Breast epithelium (tissue), 4 donors: ENCODE results near the gene DAP3. TPM values are rescaled to one million over a fixed set of nuclear protein-coding genes. Genes with fewer than 3 reads are reported as not detected.
"Not testable (repeated sequence)": the region's sequence is repeated elsewhere in the genome, so short reads cannot be mapped to it uniquely, and the experiment has no call there.

Experiments used
- DNase-seq, 2 donors: peaks; one replicate each; pipeline ENCODE4 v3.0.0-alpha.2; 2019; ENCODE audit warnings: low spot score in 2 of 2
- H3K27ac ChIP-seq, 2 donors: fragments of 200-600 bp; sonication (generic) in 1 of 2; one replicate each; pipeline ENCODE4 v1.5.1; 2016 to 2019; ENCODE audit warnings: mild to moderate bottlenecking in 1 of 2
- H3K27me3 ChIP-seq, 2 donors: fragments of 200-600 bp; sonication (generic) in 1 of 2; one replicate each; pipeline versions ENCODE4 v1.5.1 to v1.6.0; 2017 to 2019; ENCODE audit warnings: control low read depth in 1 of 2, mild to moderate bottlenecking in 1 of 2
- H3K36me3 ChIP-seq: fragments of 200-600 bp; one replicate; pipeline ENCODE4 v1.5.1; 2019
- H3K4me1 ChIP-seq, 2 donors: fragments of 200-600 bp; sonication (generic); one replicate each; pipeline ENCODE4 v1.5.1; 2016 to 2019; ENCODE audit warnings: control low read depth in 1 of 2
- H3K4me3 ChIP-seq, 3 donors: fragments of 200-600 bp; sonication (generic); 1 replicate in 2 of 3; 2 replicates in 1 of 3; pipeline ENCODE4 v1.5.1; 2016 to 2019; ENCODE audit warnings: mild to moderate bottlenecking in 3 of 3, moderate library complexity in 2 of 3
- H3K9me3 ChIP-seq, 2 donors: fragments of 200-600 bp; sonication (generic) in 1 of 2; one replicate each; pipeline ENCODE4 v1.5.1; 2016 to 2019; ENCODE audit warnings: control low read depth in 1 of 2
- POLR2A ChIP-seq: fragments of 450-650 bp; IDR thresholded peaks from one replicate; pipeline ENCODE4 v1.6.1; 2016; ENCODE audit warnings: antibody characterized with exemption, mild to moderate bottlenecking, moderate library complexity
- POLR2AphosphoS5 ChIP-seq, 3 donors: sonication (generic); formaldehyde crosslinking; IDR thresholded peaks; one replicate each; pipeline ENCODE4 v1.6.1; 2017; ENCODE audit warnings: antibody characterized with exemption in 3 of 3
- intact Hi-C: fragments of 100-400 bp; cut with DNase I; formaldehyde crosslinking; loops from one replicate; pipeline ENCODE4 v1.15.1; 2023; ENCODE audit warnings: low total_unique reads
- total RNA-seq, 3 donors: library from RNA; depleted of rRNA; stranded (reverse); fragments of >200 nt; gene quantifications; one replicate each; pipeline ENCODE4 v1.1.0, GENCODE V29; 2016
- TF ChIP-seq, protein P1 (sequence below), 3 donors: fragments of 450-650 bp; IDR thresholded peaks; one replicate each; pipeline ENCODE4 v1.5.1; 2016 to 2017; ENCODE audit warnings: antibody characterized with exemption in 3 of 3, mild to moderate bottlenecking in 3 of 3, moderate library complexity in 3 of 3

DAP3 gene
- total RNA-seq, 3 donors from 2014 or later, result 143 to 195 (median 168) TPM

DNA sequence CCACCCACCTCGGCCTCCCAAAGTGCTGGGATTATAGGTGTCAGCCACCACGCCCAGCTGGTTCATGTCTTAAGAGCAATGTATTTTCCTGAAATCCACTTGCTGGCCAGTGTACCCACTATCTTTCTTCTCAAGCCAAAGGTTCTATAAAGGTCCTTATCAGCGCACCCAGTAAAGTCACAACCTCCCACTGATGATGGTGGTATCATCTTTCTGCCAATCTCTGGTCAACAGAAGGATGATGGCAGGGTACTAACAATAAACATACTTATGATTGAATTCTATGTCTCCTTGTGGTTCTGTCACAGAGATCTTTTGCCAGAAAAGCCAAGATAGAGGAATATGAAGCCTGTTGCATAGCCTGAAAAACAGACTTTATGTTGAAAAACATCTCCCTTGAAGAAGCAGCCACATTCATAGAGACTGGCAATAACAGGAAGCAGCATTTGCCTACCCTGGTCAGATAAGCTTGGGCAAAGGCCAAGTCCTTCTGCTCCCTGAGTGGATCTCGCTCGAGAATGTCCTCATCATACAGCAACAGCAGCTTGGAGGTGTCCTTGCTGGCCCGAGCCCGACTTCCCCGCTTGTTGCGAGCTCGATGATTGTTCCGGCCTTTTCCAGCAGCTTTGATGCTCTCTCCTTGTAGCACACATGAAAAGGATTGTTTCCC lies 73.0 kb downstream of the DAP3 start:
- intact Hi-C loops, result no loop called here
- TF ChIP-seq POLR2A (no peak), POLR2AphosphoS5 (IDR thresholded peaks at IDR 0.05) (no peak)
- TF ChIP-seq, protein P1, sequence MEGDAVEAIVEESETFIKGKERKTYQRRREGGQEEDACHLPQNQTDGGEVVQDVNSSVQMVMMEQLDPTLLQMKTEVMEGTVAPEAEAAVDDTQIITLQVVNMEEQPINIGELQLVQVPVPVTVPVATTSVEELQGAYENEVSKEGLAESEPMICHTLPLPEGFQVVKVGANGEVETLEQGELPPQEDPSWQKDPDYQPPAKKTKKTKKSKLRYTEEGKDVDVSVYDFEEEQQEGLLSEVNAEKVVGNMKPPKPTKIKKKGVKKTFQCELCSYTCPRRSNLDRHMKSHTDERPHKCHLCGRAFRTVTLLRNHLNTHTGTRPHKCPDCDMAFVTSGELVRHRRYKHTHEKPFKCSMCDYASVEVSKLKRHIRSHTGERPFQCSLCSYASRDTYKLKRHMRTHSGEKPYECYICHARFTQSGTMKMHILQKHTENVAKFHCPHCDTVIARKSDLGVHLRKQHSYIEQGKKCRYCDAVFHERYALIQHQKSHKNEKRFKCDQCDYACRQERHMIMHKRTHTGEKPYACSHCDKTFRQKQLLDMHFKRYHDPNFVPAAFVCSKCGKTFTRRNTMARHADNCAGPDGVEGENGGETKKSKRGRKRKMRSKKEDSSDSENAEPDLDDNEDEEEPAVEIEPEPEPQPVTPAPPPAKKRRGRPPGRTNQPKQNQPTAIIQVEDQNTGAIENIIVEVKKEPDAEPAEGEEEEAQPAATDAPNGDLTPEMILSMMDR (IDR thresholded peaks at IDR 0.05), result no peak
- no peak for DNase-seq
- no peak overlapping the region for H3K4me3 ChIP-seq
- no peak overlapping the region for H3K27ac ChIP-seq
- H3K4me1 ChIP-seq, result no peaks in the 10 kb centered on the region
- H3K9me3 ChIP-seq, result no peaks in the 10 kb centered on the region
- no peaks in the 10 kb centered on the region for H3K36me3 ChIP-seq
- H3K27me3 ChIP-seq, result no peaks in the 10 kb centered on the region

DNA sequence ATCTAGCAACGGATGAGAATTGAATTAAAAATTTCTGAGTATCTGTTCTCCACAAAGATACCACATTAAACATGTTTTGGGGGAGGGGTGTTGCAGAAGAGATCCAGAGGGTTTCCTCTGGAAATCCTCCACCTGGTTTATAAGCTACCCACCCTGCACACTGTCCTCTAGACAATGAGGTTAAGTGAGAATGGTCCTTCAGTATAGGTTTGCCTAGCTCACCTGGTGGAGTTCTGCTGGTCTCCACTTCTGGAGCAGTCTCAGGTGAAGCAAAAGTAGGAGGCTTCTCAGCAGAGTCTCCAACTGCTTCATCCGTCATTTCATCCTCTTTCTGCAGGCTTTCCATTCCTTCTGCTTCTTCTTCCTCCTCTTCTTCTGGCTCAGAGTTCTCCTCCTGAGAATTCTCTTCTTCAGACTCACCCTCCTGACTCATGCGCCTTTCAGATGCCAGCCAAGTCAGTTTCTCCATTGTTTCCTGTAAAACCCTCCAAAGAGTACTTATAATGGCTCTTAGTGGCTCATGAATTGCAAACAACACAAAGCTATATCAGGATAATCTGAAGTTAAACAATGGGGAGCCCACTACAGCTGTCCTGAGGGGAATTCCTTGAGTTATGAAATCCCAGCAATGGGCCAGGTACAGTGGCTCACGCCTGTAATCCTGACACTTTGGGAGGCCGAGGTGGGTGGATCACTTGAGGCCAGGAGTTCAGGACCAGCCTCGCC lies 74.4 kb downstream of the DAP3 start:
- H3K4me3 ChIP-seq, intact Hi-C loops, H3K27me3 ChIP-seq, H3K36me3 ChIP-seq, H3K9me3 ChIP-seq, H3K4me1 ChIP-seq: not testable (repeated sequence)
- DNase-seq, result peak in 1 of 2 donors; percentile 56
- H3K27ac ChIP-seq, result peak overlapping the region in 1 of 2 donors; percentile 14

DNA sequence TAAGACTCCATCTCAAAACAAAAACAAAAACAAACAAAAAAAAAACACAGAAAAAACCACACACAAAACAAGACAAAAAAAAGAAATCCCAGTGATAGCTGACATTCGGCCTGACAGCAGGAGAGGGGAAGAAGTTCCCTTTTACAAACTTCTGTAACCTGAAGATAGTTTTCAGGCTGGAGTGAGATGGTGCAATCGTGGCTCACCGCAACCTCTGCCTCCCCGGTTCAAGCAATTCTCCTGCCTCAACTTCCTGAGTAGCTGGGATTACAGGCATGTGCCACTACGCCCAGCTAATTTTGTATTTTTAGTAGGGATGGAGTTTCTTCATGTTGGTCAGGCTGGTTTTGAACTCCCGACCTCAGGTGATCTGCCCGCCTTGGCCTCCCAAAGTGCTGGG lies 75.1 kb downstream of the DAP3 start:
- H3K9me3 ChIP-seq, H3K36me3 ChIP-seq, H3K4me3 ChIP-seq, intact Hi-C loops, H3K4me1 ChIP-seq, DNase-seq, H3K27me3 ChIP-seq, H3K27ac ChIP-seq: not testable (repeated sequence)

DNA sequence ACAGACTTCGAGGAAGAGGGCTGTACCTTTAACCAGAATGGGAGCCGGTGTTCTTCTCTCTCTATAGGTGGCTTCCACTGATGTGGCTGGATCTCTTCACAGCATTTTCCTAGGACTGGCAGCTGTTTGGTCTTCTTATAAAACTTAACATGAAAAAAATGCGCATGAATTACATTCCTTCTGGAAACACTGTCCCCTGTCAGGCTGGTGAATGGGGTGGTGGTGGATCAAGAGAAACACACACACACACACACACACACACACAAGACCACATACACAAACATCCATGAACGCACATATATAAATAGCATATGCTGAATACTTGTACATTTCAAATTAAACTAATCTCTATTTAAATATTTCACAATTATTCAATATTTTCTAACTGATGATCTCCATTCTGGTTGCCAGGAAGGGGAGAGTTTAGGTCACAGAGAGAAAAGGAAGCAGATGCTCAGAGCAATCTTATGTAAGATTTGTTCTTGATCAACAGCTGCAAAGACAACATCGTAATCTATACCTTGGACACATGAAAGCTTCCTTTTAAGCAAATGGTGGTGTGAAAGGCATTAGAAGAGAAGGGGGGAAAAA lies 78.6 kb downstream of the DAP3 start:
- H3K36me3 ChIP-seq, H3K27ac ChIP-seq, intact Hi-C loops, H3K27me3 ChIP-seq, H3K4me3 ChIP-seq, DNase-seq, H3K9me3 ChIP-seq, H3K4me1 ChIP-seq: not testable (repeated sequence)

DNA sequence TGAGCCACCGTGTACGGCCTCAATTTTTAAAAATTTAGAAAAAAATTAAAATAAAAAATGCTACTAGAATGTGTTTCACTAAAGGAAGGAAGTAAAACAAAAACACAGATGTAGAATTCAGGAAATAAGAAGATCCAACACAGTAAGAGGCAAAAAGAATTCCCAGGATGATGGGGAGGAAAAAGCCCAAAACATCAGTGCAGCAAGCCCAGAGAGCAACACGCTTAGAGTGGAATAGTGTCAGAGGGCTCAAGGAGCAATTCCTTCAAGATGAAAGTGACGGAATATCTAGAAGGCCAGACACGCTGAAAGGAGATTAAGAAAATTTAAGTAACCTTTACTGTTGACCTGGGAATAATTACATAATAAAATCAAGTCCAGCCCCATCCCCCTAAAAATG lies 80.4 kb downstream of the DAP3 start:
- no peak for DNase-seq
- H3K36me3 ChIP-seq, result no peaks in the 10 kb centered on the region

DNA sequence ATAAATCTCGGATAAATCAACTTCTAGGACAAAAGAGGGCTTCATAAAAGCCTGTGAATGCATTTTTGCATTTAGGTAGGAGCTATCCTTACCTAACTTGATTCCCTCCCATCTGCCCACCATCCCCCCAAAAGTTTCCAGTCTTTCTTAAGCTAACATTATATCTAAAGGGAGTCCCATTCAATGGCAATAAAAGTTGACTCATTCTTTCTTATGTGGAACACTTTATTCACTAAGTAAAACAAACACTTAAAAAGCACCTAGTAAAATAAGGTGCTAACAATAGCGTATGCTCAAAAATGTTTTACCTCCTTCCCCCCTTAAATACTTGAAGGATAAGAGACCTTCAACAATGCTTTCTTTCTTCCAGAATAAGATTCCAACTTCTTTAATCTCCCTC lies 84.3 kb downstream of the DAP3 start:
- TF ChIP-seq POLR2AphosphoS5 (IDR thresholded peaks at IDR 0.05) (no peak), POLR2A (no peak)
- TF ChIP-seq, protein P1 (IDR thresholded peaks at IDR 0.05), result no peak
- Histone ChIP-seq H3K4me3 (no peak overlapping the region), H3K27me3 (no peaks in the 10 kb centered on the region), H3K4me1 (no peaks in the 10 kb centered on the region), H3K36me3 (no peaks in the 10 kb centered on the region), H3K27ac (no peak overlapping the region), H3K9me3 (no peaks in the 10 kb centered on the region)
- DNase-seq, result no peak
- intact Hi-C loops, result no loop called here

More for the DNA sequence above, 80.4 kb downstream of the DAP3 start:
- Histone ChIP-seq H3K9me3 (no peaks in the 10 kb centered on the region), H3K27ac (no peak overlapping the region), H3K4me1 (no peaks in the 10 kb centered on the region), H3K4me3 (no peak overlapping the region), H3K27me3 (no peaks in the 10 kb centered on the region)
- TF ChIP-seq POLR2A (no peak), POLR2AphosphoS5 (IDR thresholded peaks at IDR 0.05) (no peak)
- TF ChIP-seq, protein P1 (IDR thresholded peaks at IDR 0.05), result no peak
- intact Hi-C loops, result no loop called here
